HEK293 (cell line): ENCODE data around the gene MTPN.

Source experiments
- CTCF ChIA-PET: fragments of 350-600 bp; formaldehyde crosslinking; extraction: SDS; loops from one replicate; lab custom pipeline; 2021; ENCODE audit warnings: antibody characterized with exemption; lab: Yijun Ruan, JAX
- POLR2A ChIA-PET: fragments of 300-600 bp; formaldehyde crosslinking; extraction: SDS; loops from one replicate; lab custom pipeline; 2020; ENCODE audit warnings: antibody characterized with exemption, inconsistent platforms; lab: Yijun Ruan, JAX
- H3K27ac ChIP-seq: fragments of 200-500 bp; sonication (Bioruptor generic); 2 replicates; pipeline ENCODE4 v1.5.1; 2014; ENCODE audit warnings: low read depth, low read length, control low read depth, inconsistent platforms; ENCODE audit errors: extremely low read depth
- H3K36me3 ChIP-seq, 2 experiments: fragments of 200-500 bp in 1 of 2; sonication (Bioruptor generic) in 1 of 2; 1 replicate in 1 of 2; 2 replicates in 1 of 2; pipeline ENCODE4 v1.5.1; 2014 to 2017; ENCODE audit warnings: inconsistent platforms in 2 of 2, low read length in 2 of 2; ENCODE audit not compliant: control insufficient read depth in 2 of 2, insufficient read depth in 1 of 2
- H3K4me1 ChIP-seq: fragments of 200-500 bp; sonication (Bioruptor generic); 2 replicates; pipeline ENCODE4 v1.5.1; 2014; ENCODE audit warnings: mild to moderate bottlenecking, low read length, inconsistent platforms; ENCODE audit not compliant: control insufficient read depth, insufficient read depth
- H3K4me3 ChIP-seq: 2 replicates; pipeline ENCODE4 v1.5.1; 2011; ENCODE audit warnings: low read depth, mild to moderate bottlenecking, control low read depth, low read length, moderate library complexity
- H3K9me3 ChIP-seq: fragments of 200-500 bp; sonication (Bioruptor generic); 2 replicates; pipeline ENCODE4 v1.5.1; 2014; ENCODE audit warnings: low read depth, low read length, inconsistent platforms; ENCODE audit not compliant: control insufficient read depth, insufficient read depth
- AEBP2 ChIP-seq: fragments of 450-650 bp; formaldehyde crosslinking; IDR thresholded peaks from 2 replicates; pipeline ENCODE4 v1.5.1; 2016; ENCODE audit warnings: missing biosample characterization, missing genetic modification characterization, borderline replicate concordance
- BCL11A ChIP-seq: fragments of 450-650 bp; formaldehyde crosslinking; IDR thresholded peaks from 2 replicates; pipeline ENCODE4 v1.5.1; 2016; ENCODE audit warnings: low read depth, missing biosample characterization, missing genetic modification characterization
- GLI4 ChIP-seq: fragments of 450-650 bp; formaldehyde crosslinking; IDR thresholded peaks from 2 replicates; pipeline ENCODE4 v1.5.1; 2016; ENCODE audit warnings: missing biosample characterization, missing genetic modification characterization
- MYNN ChIP-seq: fragments of 450-650 bp; formaldehyde crosslinking; IDR thresholded peaks from 2 replicates; pipeline ENCODE4 v1.5.1; 2016; ENCODE audit warnings: missing biosample characterization, missing genetic modification characterization, borderline replicate concordance
- OVOL3 ChIP-seq: fragments of 450-650 bp; formaldehyde crosslinking; IDR thresholded peaks from 2 replicates; pipeline ENCODE4 v1.5.1; 2016; ENCODE audit warnings: missing biosample characterization, missing genetic modification characterization
- SCRT1 ChIP-seq: fragments of 450-650 bp; formaldehyde crosslinking; IDR thresholded peaks from 2 replicates; pipeline ENCODE4 v1.5.1; 2016; ENCODE audit warnings: missing biosample characterization, missing genetic modification characterization, borderline replicate concordance
- SETDB1 ChIP-seq: IDR thresholded peaks from one replicate; pipeline ENCODE4 v1.6.1; 2017; ENCODE audit warnings: mild to moderate bottlenecking, low read length, moderate library complexity, mixed read lengths; ENCODE audit not compliant: insufficient read length
- SP7 ChIP-seq: fragments of 450-650 bp; formaldehyde crosslinking; IDR thresholded peaks from 2 replicates; pipeline ENCODE4 v1.5.1; 2016; ENCODE audit warnings: missing biosample characterization, missing genetic modification characterization
- ZFP69B ChIP-seq: fragments of 450-650 bp; formaldehyde crosslinking; IDR thresholded peaks from 2 replicates; pipeline ENCODE4 v1.5.1; 2016; ENCODE audit warnings: missing biosample characterization, missing genetic modification characterization
- ZNF26 ChIP-seq: fragments of 450-650 bp; formaldehyde crosslinking; IDR thresholded peaks from 2 replicates; pipeline ENCODE4 v1.5.1; 2016; ENCODE audit warnings: missing biosample characterization, missing genetic modification characterization
- ZNF266 ChIP-seq: fragments of 450-650 bp; formaldehyde crosslinking; IDR thresholded peaks from 2 replicates; pipeline ENCODE4 v1.5.1; 2016; ENCODE audit warnings: missing biosample characterization, missing genetic modification characterization, low read depth
- ZNF280D ChIP-seq: fragments of 450-650 bp; formaldehyde crosslinking; IDR thresholded peaks from 2 replicates; pipeline ENCODE4 v1.5.1; 2016; ENCODE audit warnings: missing biosample characterization, missing genetic modification characterization
- ZNF324 ChIP-seq: fragments of 450-650 bp; formaldehyde crosslinking; IDR thresholded peaks from 2 replicates; pipeline ENCODE4 v1.5.1; 2016; ENCODE audit warnings: missing biosample characterization, missing genetic modification characterization
- ZNF350 ChIP-seq: fragments of 450-650 bp; formaldehyde crosslinking; IDR thresholded peaks from 2 replicates; pipeline ENCODE4 v1.5.0; 2017; ENCODE audit warnings: missing biosample characterization, mild to moderate bottlenecking, missing genetic modification characterization
- ZNF433 ChIP-seq: fragments of 450-650 bp; formaldehyde crosslinking; IDR thresholded peaks from 2 replicates; pipeline ENCODE4 v1.5.1; 2016; ENCODE audit warnings: missing biosample characterization, missing genetic modification characterization, low read depth
- ZNF580 ChIP-seq: fragments of 450-650 bp; formaldehyde crosslinking; IDR thresholded peaks from 2 replicates; pipeline ENCODE4 v1.5.1; 2016; ENCODE audit warnings: missing biosample characterization, missing genetic modification characterization
- ZNF623 ChIP-seq: fragments of 450-650 bp; formaldehyde crosslinking; IDR thresholded peaks from 2 replicates; pipeline ENCODE4 v1.5.1; 2016; ENCODE audit warnings: missing biosample characterization, missing genetic modification characterization
- ZNF624 ChIP-seq: fragments of 450-650 bp; formaldehyde crosslinking; IDR thresholded peaks from 2 replicates; pipeline ENCODE4 v1.5.1; 2017; ENCODE audit warnings: missing biosample characterization, missing genetic modification characterization
- ZNF670 ChIP-seq: fragments of 450-650 bp; formaldehyde crosslinking; IDR thresholded peaks from 2 replicates; pipeline ENCODE4 v1.5.1; 2016; ENCODE audit warnings: missing biosample characterization, missing genetic modification characterization, low read depth
- ZNF704 ChIP-seq: fragments of 450-650 bp; formaldehyde crosslinking; IDR thresholded peaks from 2 replicates; pipeline ENCODE4 v1.5.1; 2016; ENCODE audit warnings: missing biosample characterization, missing genetic modification characterization
- ZNF768 ChIP-seq: fragments of 450-650 bp; formaldehyde crosslinking; IDR thresholded peaks from 2 replicates; pipeline ENCODE4 v1.5.1; 2018; ENCODE audit warnings: missing biosample characterization, mild to moderate bottlenecking, missing genetic modification characterization

Gene MTPN

GRCh38 chr7:136004083-136004482, 26.9 kb upstream of the MTPN start:
- TF ChIP-seq BCL11A = no peak
- no peak for TF ChIP-seq GLI4 (tag by site-specific recombination)
- no peak for TF ChIP-seq SCRT1 (tag by site-specific recombination)
- TF ChIP-seq ZNF580 (tag by site-specific recombination) = peak; percentile 13; the same call in 1 of the 2 replicates
- no peak for TF ChIP-seq ZNF266 (tag by site-specific recombination)
- TF ChIP-seq ZNF768 (tag by site-specific recombination) = peak; percentile 65; the same call in 1 of the 2 replicates
- TF ChIP-seq ZNF624 (tag by site-specific recombination) = no peak
- TF ChIP-seq ZNF670 = no peak
- TF ChIP-seq ZNF433 (tag by site-specific recombination) = no peak
- no peak for TF ChIP-seq ZNF324 (tag by site-specific recombination)
- no peak for TF ChIP-seq OVOL3
- TF ChIP-seq ZFP69B (tag by site-specific recombination) = no peak
- ChIA-PET POLR2A (no interaction called here), CTCF (interaction anchor here (0.6 to 0.7 kb wide), 2 partner anchors 18 to 260 kb away, joined by 3 read pairs; no protein-coding TSS in a partner anchor)
- H3K27ac ChIP-seq = no peak overlapping the region
- no peak overlapping the region for H3K4me3 ChIP-seq
- H3K36me3 ChIP-seq = no peaks in the 10 kb centered on the region
- H3K9me3 ChIP-seq = no peaks in the 10 kb centered on the region
- H3K4me1 ChIP-seq = no peaks in the 10 kb centered on the region

- Histone ChIP-seq H3K4me1 (no peaks in the 10 kb centered on the region), H3K27ac (no peak overlapping the region), H3K36me3 (no peaks in the 10 kb centered on the region), H3K9me3 (no peaks in the 10 kb centered on the region), H3K4me3 (no peak overlapping the region)
- TF ChIP-seq ZNF623 (tag by site-specific recombination) = peak; percentile 71
- no peak for TF ChIP-seq ZNF26 (tag by site-specific recombination)
- no peak for TF ChIP-seq SP7 (tag by site-specific recombination)
- ChIA-PET CTCF (interaction anchor here (1.0 kb wide), 1 partner anchor 202 kb away, joined by 5 read pairs; no protein-coding TSS in a partner anchor), POLR2A (no interaction called here)
These were observed 25.6 kb upstream of the MTPN start for GRCh38 chr7:136002802-136003201.

GRCh38 chr7:136000288-136000913, 23.2 kb upstream of the MTPN start:
- POLR2A ChIA-PET = no interaction called here
- H3K4me1 ChIP-seq = no peaks in the 10 kb centered on the region
- TF ChIP-seq MYNN (tag by site-specific recombination) = no peak
- TF ChIP-seq SETDB1 = peak; percentile 91
- no peak for TF ChIP-seq ZNF280D (tag by site-specific recombination)
- TF ChIP-seq ZNF704 (tag by site-specific recombination) = no peak
- TF ChIP-seq AEBP2 = no peak
- TF ChIP-seq ZNF350 (tag by site-specific recombination) = no peak
- TF ChIP-seq, all 188 proteins: peak for 1
- Histone ChIP-seq H3K27ac (no peak overlapping the region), H3K36me3 (no peaks in the 10 kb centered on the region), H3K4me3 (no peak overlapping the region), H3K9me3 (no peaks in the 10 kb centered on the region)
- CTCF ChIA-PET = interaction anchor here (0.7 to 2.6 kb wide), 4 partner anchors 9 to 327 kb away, joined by 3 to 14 read pairs (median 8); no protein-coding TSS in a partner anchor
